Measurements from ENCODE around the gene DLAT. TPM values are rescaled to one million over a fixed set of nuclear protein-coding genes. Genes with fewer than 3 reads are reported as not detected.
"Not testable (repeated sequence)": the region's sequence is repeated elsewhere in the genome, so short reads cannot be mapped to it uniquely, and the experiment has no call there.

DLAT gene
- total RNA-seq, 1 donor from 2014 or later = 37.6 TPM

DNA sequence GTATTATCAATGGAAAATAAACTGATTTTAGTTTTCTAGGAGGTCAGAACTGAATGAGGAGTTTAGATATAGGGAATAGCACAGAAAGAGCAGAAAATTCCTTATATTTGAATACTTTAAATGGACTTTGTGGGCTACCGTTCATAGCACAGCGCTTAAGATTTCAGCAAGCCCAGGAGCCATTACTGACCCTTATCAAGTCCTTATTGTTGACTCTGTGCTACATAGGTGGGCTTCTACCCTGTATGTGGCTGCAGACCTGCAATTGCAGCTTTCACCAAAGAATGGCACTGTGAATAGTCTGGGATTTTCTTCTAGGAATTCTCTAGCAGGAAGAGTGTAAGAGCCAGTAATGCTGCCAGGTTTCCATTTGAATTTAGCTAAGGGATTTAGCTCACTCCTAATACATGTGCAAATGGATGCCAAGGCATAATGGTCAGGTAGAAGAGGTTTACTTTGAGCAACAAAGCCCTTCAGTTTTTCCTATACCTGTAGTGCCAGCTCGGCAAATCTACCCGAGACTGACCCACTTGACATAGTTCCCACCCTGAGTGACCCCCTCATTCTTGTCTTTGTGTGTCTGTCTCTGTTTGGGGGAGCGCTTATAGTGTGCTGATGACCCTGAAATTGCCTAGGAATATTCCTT, 42.5 kb upstream of the DLAT start:
- Histone ChIP-seq H3K9me3 (ENCODE audit: control insufficient read depth in 3 of 3, low read length in 3 of 3) (no peaks in the 10 kb centered on the region), H3K4me1 (ENCODE audit: control insufficient read depth in 3 of 3, insufficient read depth in 3 of 3, low read length in 3 of 3) (peaks cover 18 to 26% (median 18%) of the 10 kb centered on the region in 3 donors), H3K4me3 (ENCODE audit: low read length in 3 of 3) (no peak overlapping the region), H3K27ac (ENCODE audit: low read depth, low read length) (no peak overlapping the region), H3K9ac (ENCODE audit: low read depth in 1 of 3, low read length in 3 of 3) (peak overlapping the region in 2 of 3 donors; percentile 34 to 40), H3K27me3 (ENCODE audit: control insufficient read depth in 3 of 3, insufficient read depth in 3 of 3, low read length in 3 of 3) (no peaks in the 10 kb centered on the region), H3K36me3 (ENCODE audit: control insufficient read depth in 3 of 3, insufficient read depth in 3 of 3, low read length in 3 of 3) (peaks cover 0 to 13% (median 2%) of the 10 kb centered on the region in 3 donors)

DNA sequence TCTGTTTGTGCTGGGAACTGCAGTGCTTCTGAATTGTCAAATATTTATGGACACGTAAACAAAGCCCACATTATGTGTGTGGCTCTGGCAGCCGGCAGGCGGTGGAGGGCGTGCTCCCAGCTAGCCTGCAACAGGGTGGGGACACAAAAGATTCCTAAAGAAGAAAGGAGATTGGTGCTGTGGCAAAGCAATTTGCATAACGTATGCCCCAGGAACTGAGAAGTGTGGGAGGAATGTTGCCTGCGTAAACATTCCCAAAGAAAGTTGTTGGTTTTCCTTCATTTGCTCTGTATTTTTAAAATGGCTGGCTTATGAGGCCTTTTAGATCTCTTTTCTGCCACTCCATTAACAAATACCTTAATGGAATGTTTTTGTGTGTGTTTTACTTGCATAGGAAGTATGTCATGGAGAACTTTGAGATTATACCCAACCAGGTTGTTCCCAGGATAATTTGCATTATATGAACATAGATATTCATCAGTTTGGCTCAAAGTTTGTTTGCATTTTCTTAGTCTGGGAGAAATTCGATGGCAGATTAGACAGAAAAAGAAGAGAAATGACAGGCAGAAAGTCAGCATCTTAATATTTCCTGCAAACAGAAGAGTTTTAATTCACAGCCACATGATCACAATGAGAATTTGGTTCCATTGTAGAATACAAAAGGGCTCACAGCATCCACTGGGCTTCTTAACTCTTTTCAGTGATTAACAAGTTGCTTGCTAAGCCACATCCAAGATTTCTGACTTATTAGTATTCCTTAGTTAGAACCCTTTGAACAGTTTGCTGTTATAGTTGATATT, 41.8 kb upstream of the DLAT start:
- H3K4me1 ChIP-seq (ENCODE audit: control insufficient read depth in 3 of 3, insufficient read depth in 3 of 3, low read length in 3 of 3) = peaks cover 11 to 19% (median 11%) of the 10 kb centered on the region in 3 donors
- H3K4me3 ChIP-seq (ENCODE audit: low read length in 3 of 3) = no peak overlapping the region
- H3K27ac ChIP-seq (ENCODE audit: low read depth, low read length) = no peak overlapping the region
- H3K27me3 ChIP-seq (ENCODE audit: control insufficient read depth in 3 of 3, insufficient read depth in 3 of 3, low read length in 3 of 3) = no peaks in the 10 kb centered on the region
- peak overlapping the region in 1 of 3 donors; percentile 40 for H3K9ac ChIP-seq (ENCODE audit: low read depth in 1 of 3, low read length in 3 of 3)
- peaks cover 0 to 13% (median 2%) of the 10 kb centered on the region in 3 donors for H3K36me3 ChIP-seq (ENCODE audit: control insufficient read depth in 3 of 3, insufficient read depth in 3 of 3, low read length in 3 of 3)
- no peaks in the 10 kb centered on the region for H3K9me3 ChIP-seq (ENCODE audit: control insufficient read depth in 3 of 3, low read length in 3 of 3)

- H3K9ac ChIP-seq (ENCODE audit: low read depth in 1 of 3, low read length in 3 of 3) = no peak overlapping the region
- H3K4me3 ChIP-seq (ENCODE audit: low read length in 3 of 3) = no peak overlapping the region
- H3K36me3 ChIP-seq (ENCODE audit: control insufficient read depth in 3 of 3, insufficient read depth in 3 of 3, low read length in 3 of 3) = peaks cover 0 to 10% (median 2%) of the 10 kb centered on the region in 3 donors
- no peaks in the 10 kb centered on the region for H3K9me3 ChIP-seq (ENCODE audit: control insufficient read depth in 3 of 3, low read length in 3 of 3)
- no peaks in the 10 kb centered on the region for H3K27me3 ChIP-seq (ENCODE audit: control insufficient read depth in 3 of 3, insufficient read depth in 3 of 3, low read length in 3 of 3)
- H3K4me1 ChIP-seq (ENCODE audit: control insufficient read depth in 3 of 3, insufficient read depth in 3 of 3, low read length in 3 of 3) = peaks cover 7 to 15% (median 10%) of the 10 kb centered on the region in 3 donors
- no peak overlapping the region for H3K27ac ChIP-seq (ENCODE audit: low read depth, low read length)
Observed at GRCh38 chr11:111986589-111986988, 38.6 kb upstream of the DLAT start.

- Histone ChIP-seq H3K27me3 (ENCODE audit: control insufficient read depth in 3 of 3, insufficient read depth in 3 of 3, low read length in 3 of 3) (no peaks in the 10 kb centered on the region), H3K36me3 (ENCODE audit: control insufficient read depth in 3 of 3, insufficient read depth in 3 of 3, low read length in 3 of 3) (peaks cover 7 to 41% (median 32%) of the 10 kb centered on the region in 3 donors), H3K4me1 (ENCODE audit: control insufficient read depth in 3 of 3, insufficient read depth in 3 of 3, low read length in 3 of 3) (peaks cover 0 to 4% (median 4%) of the 10 kb centered on the region in 3 donors), H3K9ac (ENCODE audit: low read depth in 1 of 3, low read length in 3 of 3) (no peak overlapping the region), H3K9me3 (ENCODE audit: control insufficient read depth in 3 of 3, low read length in 3 of 3) (no peaks in the 10 kb centered on the region), H3K4me3 (ENCODE audit: low read length in 3 of 3) (no peak overlapping the region), H3K27ac (ENCODE audit: low read depth, low read length) (no peak overlapping the region)
Observed at GRCh38 chr11:111990381-111990780, 34.8 kb upstream of the DLAT start.

GRCh38 chr11:111992206-111992855, 32.9 kb upstream of the DLAT start:
- Histone ChIP-seq H3K9ac (ENCODE audit: low read depth in 1 of 3, low read length in 3 of 3) (no peak overlapping the region), H3K27ac (ENCODE audit: low read depth, low read length) (no peak overlapping the region)

GRCh38 chr11:111996129-111996528, 29.1 kb upstream of the DLAT start:
- H3K27me3 ChIP-seq (ENCODE audit: control insufficient read depth in 3 of 3, insufficient read depth in 3 of 3, low read length in 3 of 3) = no peaks in the 10 kb centered on the region
- no peak overlapping the region for H3K4me3 ChIP-seq (ENCODE audit: low read length in 3 of 3)
- H3K4me1 ChIP-seq (ENCODE audit: control insufficient read depth in 3 of 3, insufficient read depth in 3 of 3, low read length in 3 of 3) = peaks cover 0 to 4% (median 0%) of the 10 kb centered on the region in 3 donors
- H3K9me3 ChIP-seq (ENCODE audit: control insufficient read depth in 3 of 3, low read length in 3 of 3) = no peaks in the 10 kb centered on the region
- no peak overlapping the region for H3K27ac ChIP-seq (ENCODE audit: low read depth, low read length)
- H3K9ac ChIP-seq (ENCODE audit: low read depth in 1 of 3, low read length in 3 of 3) = no peak overlapping the region
- H3K36me3 ChIP-seq (ENCODE audit: control insufficient read depth in 3 of 3, insufficient read depth in 3 of 3, low read length in 3 of 3) = peaks cover 16 to 66% (median 50%) of the 10 kb centered on the region in 3 donors

More at GRCh38 chr11:111992206-111992855, 32.9 kb upstream of the DLAT start:
- H3K9me3 ChIP-seq (ENCODE audit: control insufficient read depth in 3 of 3, low read length in 3 of 3) = no peaks in the 10 kb centered on the region
- H3K27me3 ChIP-seq (ENCODE audit: control insufficient read depth in 3 of 3, insufficient read depth in 3 of 3, low read length in 3 of 3) = no peaks in the 10 kb centered on the region
- H3K36me3 ChIP-seq (ENCODE audit: control insufficient read depth in 3 of 3, insufficient read depth in 3 of 3, low read length in 3 of 3) = peaks cover 9 to 50% (median 41%) of the 10 kb centered on the region in 3 donors
- peaks cover 0 to 4% (median 4%) of the 10 kb centered on the region in 3 donors for H3K4me1 ChIP-seq (ENCODE audit: control insufficient read depth in 3 of 3, insufficient read depth in 3 of 3, low read length in 3 of 3)
- no peak overlapping the region for H3K4me3 ChIP-seq (ENCODE audit: low read length in 3 of 3)

DNA sequence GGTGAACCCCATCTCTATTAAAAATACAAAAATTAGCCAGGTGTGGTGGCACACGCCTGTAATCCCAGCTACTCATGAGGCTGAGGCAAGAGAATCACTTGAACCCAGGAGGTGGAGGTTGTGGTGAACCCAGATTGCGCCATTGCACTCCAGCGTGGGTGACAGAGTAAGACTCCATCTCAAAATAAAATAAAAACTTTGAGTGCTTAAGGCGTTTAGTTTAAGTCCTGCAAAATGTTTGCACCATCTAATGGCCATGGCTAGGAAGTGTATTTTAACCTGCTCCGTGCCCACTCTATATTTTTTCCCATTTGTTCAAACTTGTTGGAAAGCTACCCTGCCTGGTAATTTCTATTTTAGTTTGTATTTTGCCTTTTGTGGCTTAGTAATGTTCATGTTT, 28.5 kb upstream of the DLAT start:
- H3K27me3 ChIP-seq (ENCODE audit: control insufficient read depth in 3 of 3, insufficient read depth in 3 of 3, low read length in 3 of 3); H3K9ac ChIP-seq (ENCODE audit: low read depth in 1 of 3, low read length in 3 of 3); H3K27ac ChIP-seq (ENCODE audit: low read depth, low read length); H3K9me3 ChIP-seq (ENCODE audit: control insufficient read depth in 3 of 3, low read length in 3 of 3); H3K4me3 ChIP-seq (ENCODE audit: low read length in 3 of 3); H3K4me1 ChIP-seq (ENCODE audit: control insufficient read depth in 3 of 3, insufficient read depth in 3 of 3, low read length in 3 of 3): not testable (repeated sequence)
- peaks cover 16 to 66% (median 51%) of the 10 kb centered on the region in 3 donors for H3K36me3 ChIP-seq (ENCODE audit: control insufficient read depth in 3 of 3, insufficient read depth in 3 of 3, low read length in 3 of 3)

DNA sequence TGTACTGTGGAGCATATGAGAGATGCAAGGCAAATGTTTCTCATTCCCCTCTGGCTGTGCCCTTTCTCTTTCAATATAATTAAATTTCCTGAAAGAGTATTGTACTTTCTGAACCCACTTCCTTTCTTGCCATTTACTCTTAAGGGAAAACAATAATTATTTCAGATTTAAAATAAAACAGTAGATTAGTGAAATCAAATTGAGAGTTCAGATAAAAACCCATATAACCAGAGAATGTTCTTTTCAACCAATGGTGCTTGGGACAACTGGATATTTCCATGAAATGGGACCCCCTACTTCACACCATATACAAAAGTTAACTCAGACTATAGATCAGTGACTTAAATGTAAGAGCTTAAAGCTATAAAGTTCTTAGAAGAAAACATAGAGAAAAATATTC, 26.1 kb upstream of the DLAT start:
- no peaks in the 10 kb centered on the region for H3K27me3 ChIP-seq (ENCODE audit: control insufficient read depth in 3 of 3, insufficient read depth in 3 of 3, low read length in 3 of 3)
- H3K4me3 ChIP-seq (ENCODE audit: low read length in 3 of 3) = no peak overlapping the region
- H3K4me1 ChIP-seq (ENCODE audit: control insufficient read depth in 3 of 3, insufficient read depth in 3 of 3, low read length in 3 of 3) = no peaks in the 10 kb centered on the region
- peaks cover 22 to 55% (median 33%) of the 10 kb centered on the region in 3 donors for H3K36me3 ChIP-seq (ENCODE audit: control insufficient read depth in 3 of 3, insufficient read depth in 3 of 3, low read length in 3 of 3)
- H3K9me3 ChIP-seq (ENCODE audit: control insufficient read depth in 3 of 3, low read length in 3 of 3) = no peaks in the 10 kb centered on the region
- H3K27ac ChIP-seq (ENCODE audit: low read depth, low read length) = no peak overlapping the region
- H3K9ac ChIP-seq (ENCODE audit: low read depth in 1 of 3, low read length in 3 of 3) = no peak overlapping the region

GRCh38 chr11:112000703-112001102, 24.5 kb upstream of the DLAT start:
- Histone ChIP-seq H3K27me3 (ENCODE audit: control insufficient read depth in 3 of 3, insufficient read depth in 3 of 3, low read length in 3 of 3) (no peaks in the 10 kb centered on the region), H3K36me3 (ENCODE audit: control insufficient read depth in 3 of 3, insufficient read depth in 3 of 3, low read length in 3 of 3) (peaks cover 17 to 48% (median 25%) of the 10 kb centered on the region in 3 donors), H3K9ac (ENCODE audit: low read depth in 1 of 3, low read length in 3 of 3) (no peak overlapping the region), H3K4me1 (ENCODE audit: control insufficient read depth in 3 of 3, insufficient read depth in 3 of 3, low read length in 3 of 3) (no peaks in the 10 kb centered on the region), H3K27ac (ENCODE audit: low read depth, low read length) (no peak overlapping the region), H3K9me3 (ENCODE audit: control insufficient read depth in 3 of 3, low read length in 3 of 3) (no peaks in the 10 kb centered on the region), H3K4me3 (ENCODE audit: low read length in 3 of 3) (no peak overlapping the region)

Data from skeletal muscle tissue (tissue), 4 donors.